Caco-2 (cell line): ENCODE data around the gene CCL24. TPM values are rescaled to one million over a fixed set of nuclear protein-coding genes. Genes with fewer than 3 reads are reported as not detected.

Source experiments
- BruUV-seq: library from RNA; stranded (reverse); fragments of 400-500 nt; replicated peaks from 2 replicates; lab custom pipeline; 2021; lab: Mats Ljungman, UMichigan
- CTCF ChIA-PET: fragments of 300-600 bp; sonication (Branson Sonifier 250); formaldehyde crosslinking; loops from one replicate; lab custom pipeline; 2022; ENCODE audit warnings: antibody characterized with exemption; lab: Charles Lee
- POLR2A ChIA-PET: fragments of 300-600 bp; sonication (Branson Sonifier 250); formaldehyde crosslinking; loops from one replicate; lab custom pipeline; 2022; ENCODE audit warnings: antibody characterized with exemption; lab: Charles Lee
- DNase-seq, 2 experiments: peaks; one replicate each; pipeline versions ENCODE4 v3.0.0 to v3.0.0-alpha.2; 2020 to 2022
- H3K27me3 ChIP-seq: replicated peaks from 2 replicates; pipeline ENCODE4 v1.6.0; 2011; ENCODE audit warnings: low read length; ENCODE audit not compliant: control insufficient read depth, insufficient read depth
- H3K36me3 ChIP-seq: 2 replicates; pipeline ENCODE4 v1.5.1; 2011; ENCODE audit warnings: low read length; ENCODE audit not compliant: control insufficient read depth, insufficient read depth
- H3K4me1 ChIP-seq: fragments of 250-450 bp; sonication (Bioruptor Pico); 2 replicates; pipeline ENCODE4 v1.5.1; 2020; ENCODE audit warnings: mild to moderate bottlenecking
- H3K4me3 ChIP-seq: 2 replicates; pipeline ENCODE4 v1.5.1; 2011; ENCODE audit warnings: low read depth, mild to moderate bottlenecking, control low read depth, low read length
- H3K9me3 ChIP-seq: fragments of 250-450 bp; sonication (Bioruptor Pico); 2 replicates; pipeline ENCODE4 v1.5.1; 2020; ENCODE audit warnings: mild to moderate bottlenecking, moderate library complexity
- H3K27ac Mint-ChIP-seq: one replicate; pipeline ENCODE4 v1.8.0; 2022; ENCODE audit warnings: mixed read lengths; ENCODE audit not compliant: unreplicated experiment
- H3K27me3 Mint-ChIP-seq: one replicate; pipeline ENCODE4 v1.8.0; 2022; ENCODE audit warnings: mixed read lengths; ENCODE audit not compliant: insufficient read depth, unreplicated experiment
- H3K36me3 Mint-ChIP-seq: one replicate; pipeline ENCODE4 v1.8.0; 2022; ENCODE audit warnings: mild to moderate bottlenecking, mixed read lengths; ENCODE audit not compliant: insufficient read depth, unreplicated experiment
- H3K4me1 Mint-ChIP-seq: one replicate; pipeline ENCODE4 v1.8.0; 2022; ENCODE audit warnings: low read depth, mixed read lengths; ENCODE audit not compliant: unreplicated experiment
- H3K4me3 Mint-ChIP-seq: one replicate; pipeline ENCODE4 v1.8.0; 2022; ENCODE audit warnings: mild to moderate bottlenecking, moderate library complexity, mixed read lengths; ENCODE audit not compliant: unreplicated experiment
- H3K9me3 Mint-ChIP-seq: one replicate; pipeline ENCODE4 v1.8.0; 2022; ENCODE audit warnings: mixed read lengths; ENCODE audit not compliant: unreplicated experiment
- intact Hi-C: fragments of 100-400 bp; cut with micrococcal nuclease; formaldehyde crosslinking; loops from one replicate; pipeline ENCODE4 v1.10.0; 2022; ENCODE audit not compliant: unreplicated experiment
- total RNA-seq: library from RNA; stranded (reverse); gene quantifications from 2 replicates; pipeline ENCODE4 v1.2.3, GENCODE V29; 2022
- TF ChIP-seq, protein P1 (sequence below), 2 experiments: fragments of 200-600 bp in 1 of 2; IDR thresholded peaks; 1 replicate in 1 of 2; 2 replicates in 1 of 2; pipeline versions ENCODE4 v1.5.1 to v1.8.0; 2011 to 2022; ENCODE audit warnings: antibody characterized with exemption in 1 of 2, control low read depth in 1 of 2, inconsistent platforms in 1 of 2, low read depth in 1 of 2, low read length in 1 of 2, mild to moderate bottlenecking in 1 of 2, moderate library complexity in 1 of 2; ENCODE audit not compliant: insufficient read depth in 1 of 2, severe bottlenecking in 1 of 2, unreplicated experiment in 1 of 2

CCL24 gene
- total RNA-seq, 1 experiment from 2014 or later, result not detected

DNA sequence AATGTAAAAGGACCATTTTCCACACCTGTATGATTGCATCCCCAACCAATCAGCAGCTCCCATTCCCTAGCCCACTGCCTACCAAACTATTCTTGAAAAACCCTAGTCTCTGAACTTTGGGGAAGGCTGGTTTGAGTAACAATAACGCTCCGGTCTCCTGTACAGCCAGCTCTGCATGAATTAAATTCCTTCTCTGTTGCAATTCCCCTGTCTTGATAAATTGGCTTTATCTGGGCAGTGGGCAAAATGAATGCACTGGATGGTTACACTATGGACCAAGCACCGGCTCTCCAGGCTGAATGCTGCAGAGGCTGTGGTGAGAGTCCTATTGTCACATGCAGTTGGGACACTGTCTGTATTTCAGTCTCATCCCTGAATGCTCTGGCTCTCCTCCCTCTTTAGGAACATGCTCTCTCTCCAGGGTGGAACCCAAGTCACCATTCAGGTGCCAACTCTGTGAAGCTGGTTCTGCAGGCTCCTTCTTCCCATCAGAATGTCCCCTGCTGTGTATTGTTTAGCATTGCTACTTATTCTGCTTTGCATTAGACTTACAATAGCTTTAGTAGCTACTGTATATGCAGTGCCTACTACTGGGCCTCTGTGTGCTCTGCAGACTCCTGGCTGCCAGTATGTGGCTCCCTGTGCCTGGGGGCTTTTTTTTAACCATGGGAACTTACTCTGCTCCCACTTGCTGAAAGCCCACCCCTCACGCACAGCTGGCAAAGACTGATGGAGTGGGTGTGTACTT lies 6.9 kb downstream of the CCL24 start:
- CTCF ChIA-PET, result no interaction called here
- TF ChIP-seq, protein P1, sequence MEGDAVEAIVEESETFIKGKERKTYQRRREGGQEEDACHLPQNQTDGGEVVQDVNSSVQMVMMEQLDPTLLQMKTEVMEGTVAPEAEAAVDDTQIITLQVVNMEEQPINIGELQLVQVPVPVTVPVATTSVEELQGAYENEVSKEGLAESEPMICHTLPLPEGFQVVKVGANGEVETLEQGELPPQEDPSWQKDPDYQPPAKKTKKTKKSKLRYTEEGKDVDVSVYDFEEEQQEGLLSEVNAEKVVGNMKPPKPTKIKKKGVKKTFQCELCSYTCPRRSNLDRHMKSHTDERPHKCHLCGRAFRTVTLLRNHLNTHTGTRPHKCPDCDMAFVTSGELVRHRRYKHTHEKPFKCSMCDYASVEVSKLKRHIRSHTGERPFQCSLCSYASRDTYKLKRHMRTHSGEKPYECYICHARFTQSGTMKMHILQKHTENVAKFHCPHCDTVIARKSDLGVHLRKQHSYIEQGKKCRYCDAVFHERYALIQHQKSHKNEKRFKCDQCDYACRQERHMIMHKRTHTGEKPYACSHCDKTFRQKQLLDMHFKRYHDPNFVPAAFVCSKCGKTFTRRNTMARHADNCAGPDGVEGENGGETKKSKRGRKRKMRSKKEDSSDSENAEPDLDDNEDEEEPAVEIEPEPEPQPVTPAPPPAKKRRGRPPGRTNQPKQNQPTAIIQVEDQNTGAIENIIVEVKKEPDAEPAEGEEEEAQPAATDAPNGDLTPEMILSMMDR (IDR thresholded peaks at IDR 0.05; ENCODE audit: insufficient read depth in 1 of 2, low read depth in 1 of 2, low read length in 1 of 2, severe bottlenecking in 1 of 2, unreplicated experiment in 1 of 2), result no peak
- BruUV-seq, result no TSS peak
- intact Hi-C loops, result no loop called here
- peaks cover 22% of the 10 kb centered on the region for H3K9me3 Mint-ChIP-seq
- H3K9me3 ChIP-seq, result peaks cover 26% of the 10 kb centered on the region
- DNase-seq, result no peak
- no peak overlapping the region for H3K27ac Mint-ChIP-seq
- H3K4me1 ChIP-seq, result no peaks in the 10 kb centered on the region
- H3K27me3 Mint-ChIP-seq, result no peaks in the 10 kb centered on the region
- no peaks in the 10 kb centered on the region for H3K27me3 ChIP-seq
- H3K36me3 Mint-ChIP-seq, result no peaks in the 10 kb centered on the region
- POLR2A ChIA-PET, result no interaction called here
- no peak overlapping the region for H3K4me3 Mint-ChIP-seq
- H3K36me3 ChIP-seq, result no peaks in the 10 kb centered on the region
- H3K4me1 Mint-ChIP-seq, result no peaks in the 10 kb centered on the region
- no peak overlapping the region for H3K4me3 ChIP-seq

DNA sequence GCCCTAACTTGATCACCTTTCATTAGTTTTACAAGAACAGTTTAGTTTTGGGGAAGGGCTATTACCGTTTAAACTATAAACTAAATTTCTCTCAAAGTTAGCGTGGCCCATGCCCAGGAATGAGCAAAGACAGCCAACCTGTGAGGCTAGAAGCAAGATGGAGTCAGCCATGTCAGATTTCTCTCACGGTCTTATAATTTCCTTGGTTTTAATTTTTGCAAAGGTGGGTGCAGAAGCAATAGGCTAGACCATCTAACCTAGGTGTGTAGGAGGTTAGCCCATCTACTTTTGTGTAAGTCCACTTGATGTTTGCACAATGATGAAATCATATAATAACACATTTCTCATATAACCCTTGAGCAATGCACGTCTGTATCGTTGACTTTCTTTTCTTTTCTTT lies 8.9 kb downstream of the CCL24 start:
- Mint-ChIP-seq H3K4me3 (no peak overlapping the region), H3K27me3 (no peaks in the 10 kb centered on the region), H3K27ac (no peak overlapping the region), H3K9me3 (peaks cover 22% of the 10 kb centered on the region), H3K4me1 (no peaks in the 10 kb centered on the region), H3K36me3 (no peaks in the 10 kb centered on the region)
- ChIA-PET POLR2A (interaction anchor here (0.5 kb wide), 1 partner anchor 37 kb away, joined by 4 read pairs; no protein-coding TSS in a partner anchor), CTCF (no interaction called here)
- Histone ChIP-seq H3K4me1 (no peaks in the 10 kb centered on the region), H3K9me3 (peaks cover 26% of the 10 kb centered on the region), H3K27me3 (no peaks in the 10 kb centered on the region), H3K36me3 (no peaks in the 10 kb centered on the region), H3K4me3 (no peak overlapping the region)
- no TSS peak for BruUV-seq
- TF ChIP-seq, protein P1 (IDR thresholded peaks at IDR 0.05; ENCODE audit: insufficient read depth in 1 of 2, low read depth in 1 of 2, low read length in 1 of 2, severe bottlenecking in 1 of 2, unreplicated experiment in 1 of 2), result no peak
- no peak for DNase-seq
- intact Hi-C loops, result no loop called here

DNA sequence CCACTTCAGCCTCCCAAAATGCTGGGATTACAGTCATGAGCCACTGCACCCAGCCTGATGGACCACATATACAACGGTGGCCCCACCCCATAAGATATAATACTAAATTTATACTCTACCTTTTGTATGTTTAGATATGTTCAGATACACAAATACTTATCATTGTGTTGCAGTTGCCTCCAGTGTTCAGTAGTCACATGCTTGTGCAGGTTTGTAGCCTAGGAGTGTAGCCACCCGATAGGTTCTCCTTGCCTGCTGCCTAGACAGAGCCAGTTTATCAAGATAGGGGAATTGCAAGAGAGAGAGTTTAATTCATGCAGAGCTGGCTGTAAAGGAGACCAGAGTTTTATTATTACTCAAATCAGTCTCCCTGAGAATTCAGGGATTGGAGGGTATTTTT lies 9.6 kb downstream of the CCL24 start:
- Histone ChIP-seq H3K36me3 (no peaks in the 10 kb centered on the region), H3K27me3 (no peaks in the 10 kb centered on the region), H3K4me3 (no peak overlapping the region), H3K9me3 (peaks cover 26% of the 10 kb centered on the region), H3K4me1 (no peaks in the 10 kb centered on the region)
- intact Hi-C loops, result no loop called here
- POLR2A ChIA-PET, result no interaction called here
- CTCF ChIA-PET, result no interaction called here
- H3K4me1 Mint-ChIP-seq, result no peaks in the 10 kb centered on the region
- no peaks in the 10 kb centered on the region for H3K36me3 Mint-ChIP-seq
- peaks cover 22% of the 10 kb centered on the region for H3K9me3 Mint-ChIP-seq
- DNase-seq, result no peak
- no peak overlapping the region for H3K27ac Mint-ChIP-seq
- TF ChIP-seq, protein P1 (IDR thresholded peaks at IDR 0.05; ENCODE audit: insufficient read depth in 1 of 2, low read depth in 1 of 2, low read length in 1 of 2, severe bottlenecking in 1 of 2, unreplicated experiment in 1 of 2), result no peak
- no peak overlapping the region for H3K4me3 Mint-ChIP-seq
- no TSS peak for BruUV-seq
- no peaks in the 10 kb centered on the region for H3K27me3 Mint-ChIP-seq
